HG03039 (cell line): ENCODE data around the gene ASTN2.

Experiments used
- ATAC-seq: cut with Tn5 transposase; IDR thresholded peaks from one replicate; pipeline ENCODE4 v1.9.1; 2021; ENCODE audit warnings: mild to moderate bottlenecking, moderate library complexity; ENCODE audit not compliant: unreplicated experiment

Gene ASTN2

GRCh38 chr9:117414906-117415331, at the start of gene ASTN2:
TSS of gene ASTN2 (minus strand) at chr9:117415057. CDS start at chr9:117414938, 119 bp downstream.
- ATAC-seq = no peak

- ATAC-seq = no peak
Measured at GRCh38 chr9:117462861-117463260, 48.0 kb upstream of the ASTN2 start.

- no peak for ATAC-seq
Measured at GRCh38 chr9:117461386-117461785, 46.5 kb upstream of the ASTN2 start.

GRCh38 chr9:117460743-117461142, 45.9 kb upstream of the ASTN2 start:
- no peak for ATAC-seq

- no peak for ATAC-seq
Measured at GRCh38 chr9:117459913-117460312, 45.1 kb upstream of the ASTN2 start.

- ATAC-seq = no peak
Measured at GRCh38 chr9:117458066-117458465, 43.2 kb upstream of the ASTN2 start.

GRCh38 chr9:117454711-117455110, 39.9 kb upstream of the ASTN2 start:
- no peak for ATAC-seq

GRCh38 chr9:117453737-117454136, 38.9 kb upstream of the ASTN2 start:
- ATAC-seq = no peak

- ATAC-seq = no peak
Measured at GRCh38 chr9:117451311-117451710, 36.5 kb upstream of the ASTN2 start.

- no peak for ATAC-seq
Measured at GRCh38 chr9:117448066-117448465, 33.2 kb upstream of the ASTN2 start.

- no peak for ATAC-seq
Measured at GRCh38 chr9:117445631-117446030, 30.8 kb upstream of the ASTN2 start.

GRCh38 chr9:117444501-117444900, 29.6 kb upstream of the ASTN2 start:
- no peak for ATAC-seq

GRCh38 chr9:117437283-117437682, 22.4 kb upstream of the ASTN2 start:
- no peak for ATAC-seq

GRCh38 chr9:117435630-117436261, 20.9 kb upstream of the ASTN2 start:
- ATAC-seq = no peak

- no peak for ATAC-seq
Measured at GRCh38 chr9:117434566-117434965, 19.7 kb upstream of the ASTN2 start.

GRCh38 chr9:117430813-117431212, 16.0 kb upstream of the ASTN2 start:
- ATAC-seq = no peak

- no peak for ATAC-seq
Measured at GRCh38 chr9:117427357-117427913, 12.6 kb upstream of the ASTN2 start.

- ATAC-seq = no peak
Measured at GRCh38 chr9:117425566-117425965, 10.7 kb upstream of the ASTN2 start.

GRCh38 chr9:117424291-117424690, 9.4 kb upstream of the ASTN2 start:
- no peak for ATAC-seq

- ATAC-seq = no peak
Measured at GRCh38 chr9:117418111-117418510, 3.3 kb upstream of the ASTN2 start.

- no peak for ATAC-seq
Measured at GRCh38 chr9:117416856-117417255, 2.0 kb upstream of the ASTN2 start.

GRCh38 chr9:117415358-117415914, 579 bp upstream of the ASTN2 start:
- no peak for ATAC-seq
